ENCODE results near the gene DPYSL3.

- no peak for TF ChIP-seq CTCF (IDR thresholded peaks at IDR 0.05; ENCODE audit: low read depth, low read length, missing input control)
- TF ChIP-seq EGR1 (IDR thresholded peaks at IDR 0.05; ENCODE audit: low read depth in 2 of 2), result no peak
- no peak for TF ChIP-seq YY1 (IDR thresholded peaks at IDR 0.05)
- TF ChIP-seq RXRA (IDR thresholded peaks at IDR 0.05), result no peak
- TF ChIP-seq RAD21 (IDR thresholded peaks at IDR 0.05), result no peak
- TF ChIP-seq JUND (IDR thresholded peaks at IDR 0.05), result no peak
- TF ChIP-seq REST (IDR thresholded peaks at IDR 0.05), result no peak
- TF ChIP-seq ATF3 (IDR thresholded peaks at IDR 0.05), result no peak
- no peak for TF ChIP-seq FOXA1 (IDR thresholded peaks at IDR 0.05)
- TF ChIP-seq TAF1 (conservative IDR thresholded peaks at IDR 0.05), result no peak
- TF ChIP-seq MAX (IDR thresholded peaks at IDR 0.05), result no peak
These were observed 79.2 kb downstream of the DPYSL3 start for GRCh38 chr5:147430628-147431027.

All from liver (tissue), 3 donors.